BLaER1 treated with 17β-estradiol and CSF1 and Interleukin-3, amounts not matched to agents 10 nM and 100 nM (cell line): ENCODE results near the gene CTU1.

Source experiments
- H3K27ac ChIP-seq, 11 experiments: shearing (Covaris generic); formaldehyde crosslinking; 2 replicates each; pipeline ENCODE4 v1.8.1; 2022
- H3K27me3 ChIP-seq, 11 experiments: shearing (Covaris generic); formaldehyde crosslinking; 2 replicates each; pipeline ENCODE4 v1.8.1; 2022
- H3K36me3 ChIP-seq, 11 experiments: shearing (Covaris generic); formaldehyde crosslinking; 2 replicates each; pipeline ENCODE4 v1.8.1; 2022
- H3K4me1 ChIP-seq, 10 experiments: shearing (Covaris generic); formaldehyde crosslinking; 2 replicates each; pipeline ENCODE4 v1.8.1; 2022
- H3K4me2 ChIP-seq, 11 experiments: shearing (Covaris generic); formaldehyde crosslinking; 2 replicates each; pipeline ENCODE4 v1.8.1; 2022
- H3K4me3 ChIP-seq, 10 experiments: shearing (Covaris generic); formaldehyde crosslinking; 2 replicates each; pipeline ENCODE4 v1.8.1; 2022
- H3K9ac ChIP-seq, 11 experiments: shearing (Covaris generic); formaldehyde crosslinking; 2 replicates each; pipeline ENCODE4 v1.8.1; 2022
- H3K9me3 ChIP-seq, 11 experiments: shearing (Covaris generic); formaldehyde crosslinking; replicated peaks in 1 of 11; 2 replicates each; pipeline ENCODE4 v1.8.1; 2022
- H4K20me1 ChIP-seq, 11 experiments: shearing (Covaris generic); formaldehyde crosslinking; 2 replicates each; pipeline ENCODE4 v1.8.1; 2022
- Cebpa-rat ChIP-seq, 11 experiments: shearing (Covaris generic); IDR thresholded peaks; 2 replicates each; pipeline ENCODE4 v1.8.1; 2022

CTU1 gene

GRCh38 chr19:51110666-51110971, 2.4 kb upstream of the CTU1 start:
- peaks cover 17 to 92% (median 60%) of the 10 kb centered on the region in 10 experiments for H3K4me1 ChIP-seq
- H3K4me3 ChIP-seq = no peak overlapping the region
- H3K4me2 ChIP-seq = peak overlapping the region in 3 of 11 experiments; percentile 86 to 98 (median 86); a peak in 5 of 22 replicates
- no peak for TF ChIP-seq Cebpa-rat (IDR thresholded peaks at IDR 0.05)
- H3K9me3 ChIP-seq = no peaks in the 10 kb centered on the region
- H3K36me3 ChIP-seq = peaks cover 0 to 7% (median 3%) of the 10 kb centered on the region in 11 experiments; a peak in 10 of 22 replicates
- H4K20me1 ChIP-seq = peaks cover 0 to 7% (median 0%) of the 10 kb centered on the region in 11 experiments; a peak in 3 of 22 replicates
- H3K27ac ChIP-seq = no peak overlapping the region
- H3K9ac ChIP-seq = no peak overlapping the region
- H3K27me3 ChIP-seq = peaks cover 0 to 3% (median 0%) of the 10 kb centered on the region in 11 experiments; a peak in 3 of 22 replicates

- H3K4me2 ChIP-seq = peak overlapping the region; percentile 75 to 99 (median 90)
- no peak for TF ChIP-seq Cebpa-rat (IDR thresholded peaks at IDR 0.05)
- peak overlapping the region; percentile 53 to 94 (median 86); a peak in 20 of 22 replicates for H3K9ac ChIP-seq
- peaks cover 17 to 90% (median 46%) of the 10 kb centered on the region in 10 experiments for H3K4me1 ChIP-seq
- peaks cover 15 to 25% (median 18%) of the 10 kb centered on the region in 11 experiments for H3K36me3 ChIP-seq
- H3K27me3 ChIP-seq = peaks cover 0 to 3% (median 0%) of the 10 kb centered on the region in 11 experiments; a peak in 3 of 22 replicates
- H3K27ac ChIP-seq = peak overlapping the region in 10 of 11 experiments; percentile 21 to 91 (median 54); a peak in 14 of 22 replicates
- peaks cover 0 to 25% (median 8%) of the 10 kb centered on the region in 11 experiments; a peak in 10 of 22 replicates for H4K20me1 ChIP-seq
- H3K4me3 ChIP-seq = peak overlapping the region; percentile 67 to 85 (median 78)
- H3K9me3 ChIP-seq = no peaks in the 10 kb centered on the region
Observed at GRCh38 chr19:51108805-51109146, 567 bp upstream of the CTU1 start.

DNA sequence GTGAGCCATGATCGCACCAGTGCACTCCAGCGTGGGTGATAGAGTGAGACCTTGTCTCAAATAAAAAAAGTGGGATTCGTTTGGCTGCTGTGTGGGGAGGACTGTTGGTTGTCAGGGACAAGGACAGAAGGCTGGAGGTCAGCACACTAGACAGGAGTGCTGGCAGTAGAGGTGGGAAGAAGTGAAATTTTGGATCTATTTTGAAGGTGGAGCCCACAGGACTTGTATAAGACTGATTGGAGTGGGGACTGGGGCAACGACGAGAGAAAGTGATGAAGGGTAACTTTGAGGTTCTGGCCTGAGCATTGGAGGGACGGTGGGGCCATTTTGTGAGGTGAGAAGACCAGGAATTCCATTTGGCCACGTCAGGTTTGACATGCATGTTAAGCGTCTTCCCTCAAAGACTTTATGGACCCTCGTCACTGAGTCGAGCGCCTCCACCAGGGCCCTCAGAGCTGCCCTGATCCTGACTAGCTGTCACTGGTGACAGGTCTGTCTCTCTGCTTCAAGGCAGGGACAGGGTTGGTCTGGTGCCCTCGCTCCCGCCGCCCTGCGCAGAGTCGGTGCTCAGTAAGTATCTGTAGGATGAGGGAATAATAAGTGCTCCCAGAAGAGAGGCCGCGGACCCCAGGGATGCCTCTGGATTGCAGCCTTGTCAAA, 673 bp downstream of the CTU1 start:
- Histone ChIP-seq H3K36me3 (peaks cover 27 to 38% (median 31%) of the 10 kb centered on the region in 11 experiments), H3K4me2 (peak overlapping the region; percentile 83 to 100 (median 96)), H4K20me1 (peaks cover 0 to 35% (median 12%) of the 10 kb centered on the region in 11 experiments; a peak in 11 of 22 replicates), H3K27me3 (peaks cover 0 to 3% (median 0%) of the 10 kb centered on the region in 11 experiments; a peak in 3 of 22 replicates), H3K9ac (peak overlapping the region; percentile 81 to 94 (median 89)), H3K27ac (peak overlapping the region; percentile 58 to 94 (median 88)), H3K9me3 (no peaks in the 10 kb centered on the region), H3K4me1 (peaks cover 17 to 85% (median 34%) of the 10 kb centered on the region in 10 experiments), H3K4me3 (peak overlapping the region; percentile 67 to 85 (median 78))
- no peak for TF ChIP-seq Cebpa-rat (IDR thresholded peaks at IDR 0.05)

- Histone ChIP-seq H3K4me2 (peak overlapping the region in 1 of 11 experiments; percentile 16; a peak in 2 of 22 replicates), H3K4me1 (peaks cover 14 to 68% (median 24%) of the 10 kb centered on the region in 10 experiments), H3K9ac (peak overlapping the region in 1 of 11 experiments; percentile 1; a peak in 1 of 22 replicates), H4K20me1 (peaks cover 0 to 71% (median 35%) of the 10 kb centered on the region in 11 experiments; a peak in 12 of 22 replicates), H3K9me3 (peaks cover 0 to 4% (median 0%) of the 10 kb centered on the region in 11 experiments; a peak in 1 of 22 replicates), H3K36me3 (peaks cover 56 to 74% (median 67%) of the 10 kb centered on the region in 11 experiments), H3K27ac (no peak overlapping the region), H3K4me3 (no peak overlapping the region), H3K27me3 (peaks cover 0 to 2% (median 0%) of the 10 kb centered on the region in 11 experiments; a peak in 3 of 22 replicates)
- no peak for TF ChIP-seq Cebpa-rat (IDR thresholded peaks at IDR 0.05)
Observed at GRCh38 chr19:51103926-51104341, 4.3 kb downstream of the CTU1 start.

DNA sequence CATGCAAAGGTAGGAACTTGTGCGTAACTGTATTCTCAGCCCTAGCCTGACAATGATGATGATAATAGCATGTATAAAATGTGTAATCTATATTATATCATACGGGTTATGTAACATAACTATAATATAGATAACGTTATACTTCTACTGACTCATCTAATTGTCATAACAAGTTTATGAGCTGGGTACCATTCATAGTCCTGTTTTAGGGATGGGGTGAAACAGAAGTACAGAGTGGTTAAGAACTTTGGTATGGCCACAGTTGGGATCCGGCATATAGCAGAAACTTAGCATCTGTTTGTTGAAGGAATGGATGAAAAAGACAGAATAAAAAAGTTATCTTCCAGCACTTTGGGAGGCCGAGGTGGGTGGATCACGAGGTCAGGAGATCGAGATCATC, 5.2 kb downstream of the CTU1 start:
- H3K9me3 ChIP-seq = peaks cover 0 to 4% (median 0%) of the 10 kb centered on the region in 11 experiments; a peak in 1 of 22 replicates
- H3K4me3 ChIP-seq = no peak overlapping the region
- H3K9ac ChIP-seq = peak overlapping the region in 1 of 11 experiments; percentile 38; a peak in 1 of 22 replicates
- H3K4me2 ChIP-seq = 0 out of 22 replicates have a peak overlapping the region, but pooled peaks of 1 of the 11 experiments have one; percentile 37
- peaks cover 0 to 78% (median 35%) of the 10 kb centered on the region in 11 experiments; a peak in 12 of 22 replicates for H4K20me1 ChIP-seq
- no peak overlapping the region for H3K27ac ChIP-seq
- TF ChIP-seq Cebpa-rat (IDR thresholded peaks at IDR 0.05) = no peak
- peaks cover 64 to 83% (median 75%) of the 10 kb centered on the region in 11 experiments for H3K36me3 ChIP-seq
- H3K4me1 ChIP-seq = peaks cover 16 to 69% (median 25%) of the 10 kb centered on the region in 10 experiments
- H3K27me3 ChIP-seq = no peaks in the 10 kb centered on the region

DNA sequence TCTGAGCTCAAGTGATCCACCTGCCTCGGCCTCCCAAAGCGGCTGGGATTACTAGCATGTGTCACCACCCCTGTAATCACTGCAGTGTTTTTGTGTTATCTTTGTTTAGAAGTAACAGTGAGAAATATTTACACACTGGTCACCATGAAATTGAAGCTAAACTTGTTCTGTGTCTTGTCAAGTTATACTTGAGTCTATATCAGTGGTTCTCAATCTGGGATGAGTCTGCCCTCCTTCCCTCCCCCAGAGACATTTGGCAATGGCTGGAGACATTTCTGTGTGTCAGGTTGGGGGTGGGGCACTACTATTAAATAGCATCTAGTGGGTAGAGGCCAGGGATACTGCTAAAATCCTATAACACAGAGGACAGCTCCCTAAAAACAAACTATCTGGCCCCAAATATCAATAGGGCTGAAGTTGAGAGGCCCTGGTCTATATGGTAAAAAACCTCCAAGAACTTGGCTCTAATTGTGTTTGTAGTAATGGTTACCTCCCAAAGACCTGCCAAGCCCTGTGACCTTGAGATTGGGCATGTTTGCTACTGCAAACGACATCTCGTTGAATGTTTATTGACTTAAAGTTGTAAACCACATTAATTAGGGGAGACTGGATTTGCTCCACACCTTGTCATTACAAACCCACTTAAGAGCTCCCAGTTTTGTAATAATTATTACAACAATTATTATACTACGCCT, 6.9 kb downstream of the CTU1 start:
- H3K27me3 ChIP-seq = no peaks in the 10 kb centered on the region
- no peak overlapping the region for H3K27ac ChIP-seq
- peaks cover 64 to 96% (median 81%) of the 10 kb centered on the region in 11 experiments for H3K36me3 ChIP-seq

GRCh38 chr19:51100601-51101000, 7.6 kb downstream of the CTU1 start:
- H3K27ac ChIP-seq = no peak overlapping the region
- H3K27me3 ChIP-seq = no peaks in the 10 kb centered on the region
- peaks cover 0 to 4% (median 0%) of the 10 kb centered on the region in 11 experiments; a peak in 1 of 22 replicates for H3K9me3 ChIP-seq
- peaks cover 22 to 70% (median 29%) of the 10 kb centered on the region in 10 experiments for H3K4me1 ChIP-seq
- no peak for TF ChIP-seq Cebpa-rat (IDR thresholded peaks at IDR 0.05)
- 0 out of 22 replicates have a peak overlapping the region, but pooled peaks of 1 of the 11 experiments have one; percentile 15 for H3K9ac ChIP-seq
- H3K4me2 ChIP-seq = no peak overlapping the region
- H3K4me3 ChIP-seq = no peak overlapping the region
- H4K20me1 ChIP-seq = peaks cover 0 to 86% (median 35%) of the 10 kb centered on the region in 11 experiments; a peak in 13 of 22 replicates
- H3K36me3 ChIP-seq = peaks cover 64 to 97% (median 81%) of the 10 kb centered on the region in 11 experiments

More for the DNA sequence above, 6.9 kb downstream of the CTU1 start:
- Histone ChIP-seq H3K9ac (0 out of 22 replicates have a peak overlapping the region, but pooled peaks of 2 of the 11 experiments have one; percentile 0 to 15), H3K4me3 (no peak overlapping the region), H3K4me2 (no peak overlapping the region), H3K4me1 (peaks cover 18 to 71% (median 28%) of the 10 kb centered on the region in 10 experiments), H3K9me3 (peaks cover 0 to 4% (median 0%) of the 10 kb centered on the region in 11 experiments; a peak in 1 of 22 replicates), H4K20me1 (peaks cover 0 to 91% (median 35%) of the 10 kb centered on the region in 11 experiments; a peak in 13 of 22 replicates)
- TF ChIP-seq Cebpa-rat (IDR thresholded peaks at IDR 0.05) = no peak

GRCh38 chr19:51099047-51099382, 9.2 kb downstream of the CTU1 start:
- no peak overlapping the region for H3K4me3 ChIP-seq
- peaks cover 51 to 84% (median 70%) of the 10 kb centered on the region in 11 experiments for H3K36me3 ChIP-seq

More at GRCh38 chr19:51099047-51099382, 9.2 kb downstream of the CTU1 start:
- Histone ChIP-seq H3K4me2 (peak overlapping the region in 1 of 11 experiments; percentile 52; a peak in 1 of 22 replicates), H3K27ac (no peak overlapping the region), H3K9me3 (peaks cover 0 to 4% (median 0%) of the 10 kb centered on the region in 11 experiments; a peak in 1 of 22 replicates), H3K27me3 (no peaks in the 10 kb centered on the region), H3K9ac (no peak overlapping the region), H3K4me1 (peaks cover 32 to 65% (median 39%) of the 10 kb centered on the region in 10 experiments), H4K20me1 (peaks cover 0 to 86% (median 33%) of the 10 kb centered on the region in 11 experiments; a peak in 16 of 22 replicates)
- no peak for TF ChIP-seq Cebpa-rat (IDR thresholded peaks at IDR 0.05)
